Measurements from ENCODE around the gene NFU1. TPM values are rescaled to one million over a fixed set of nuclear protein-coding genes. Genes with fewer than 3 reads are reported as not detected.
"Not testable (repeated sequence)": the region's sequence is repeated elsewhere in the genome, so short reads cannot be mapped to it uniquely, and the experiment has no call there.

Gene NFU1
- polyA plus RNA-seq, 3 donors: 66.7 to 69.8 (median 69.8) TPM

DNA sequence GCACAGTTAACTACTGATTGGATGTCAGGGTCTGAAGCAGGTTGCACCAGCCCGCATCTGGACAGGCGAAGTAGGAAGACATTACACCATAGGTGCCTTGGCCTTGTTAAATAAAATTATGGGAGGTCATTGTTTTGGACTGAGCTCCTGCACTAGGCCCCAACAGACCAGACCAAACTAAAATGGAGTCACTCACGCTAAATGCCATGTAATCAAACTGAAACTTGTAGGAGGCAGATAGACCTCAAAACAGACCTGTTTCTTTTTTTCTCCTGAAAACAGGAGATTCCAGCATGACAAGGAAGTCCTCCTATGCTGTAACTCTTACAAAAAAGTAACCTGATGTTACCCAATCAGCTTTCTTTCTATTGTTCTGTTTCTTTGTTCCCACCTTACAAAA lies 15.5 kb upstream of the NFU1 start:
- no peak for DNase-seq (ENCODE audit: low read depth in 3 of 3, low spot score in 2 of 3)

DNA sequence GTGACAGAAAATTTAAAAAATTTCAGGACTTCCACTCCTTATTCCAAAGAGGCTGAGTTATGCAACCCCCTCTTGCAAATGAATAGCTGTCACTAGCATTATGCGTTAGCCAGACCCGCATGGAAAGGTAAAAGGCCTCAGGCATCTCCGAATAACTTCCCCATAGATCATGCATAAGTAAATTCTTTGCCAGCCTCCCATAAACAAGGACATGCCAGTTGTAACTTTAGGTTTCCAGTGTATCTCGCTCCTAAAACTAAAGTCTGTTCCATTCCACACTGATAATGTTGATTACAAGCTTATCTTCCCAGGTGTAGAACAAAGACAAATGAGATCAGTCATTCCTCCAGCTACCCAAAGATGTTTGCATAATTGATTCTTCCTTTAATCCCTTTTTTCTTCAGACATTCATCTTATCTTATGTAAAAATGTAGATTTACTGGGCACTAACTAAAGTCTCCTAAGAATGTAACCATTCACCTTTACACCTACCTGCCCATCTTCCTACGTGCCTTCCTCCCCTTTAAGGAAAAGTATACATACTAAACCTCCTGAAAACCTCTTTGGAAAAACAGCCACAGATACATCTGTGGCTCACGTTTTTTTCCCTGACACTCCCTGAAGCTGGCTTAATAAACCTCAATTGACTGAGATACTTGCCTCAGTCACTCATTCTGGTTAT lies 13.6 kb upstream of the NFU1 start:
- DNase-seq (ENCODE audit: low read depth in 3 of 3, low spot score in 2 of 3): no peak

DNA sequence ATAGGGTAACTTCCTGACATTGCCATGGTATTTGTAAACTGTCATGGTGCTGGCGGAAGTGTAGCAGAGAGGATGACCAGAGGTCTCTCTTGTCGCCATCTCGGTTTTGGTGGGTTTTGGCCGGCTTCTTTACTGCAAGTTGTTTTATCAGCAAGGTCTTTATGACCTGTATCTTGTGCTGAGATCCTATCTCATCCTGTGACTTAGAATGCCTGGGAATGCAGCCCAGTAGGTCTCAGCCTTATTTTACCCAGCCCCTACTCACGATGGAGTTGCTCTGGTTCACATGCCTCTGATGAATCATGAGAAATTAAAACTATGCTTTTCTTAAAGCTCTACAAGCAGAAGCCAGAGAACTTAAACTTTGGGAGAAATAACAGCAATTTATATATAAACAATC lies 12.7 kb upstream of the NFU1 start:
- no peak for DNase-seq (ENCODE audit: low read depth in 3 of 3, low spot score in 2 of 3)

DNA sequence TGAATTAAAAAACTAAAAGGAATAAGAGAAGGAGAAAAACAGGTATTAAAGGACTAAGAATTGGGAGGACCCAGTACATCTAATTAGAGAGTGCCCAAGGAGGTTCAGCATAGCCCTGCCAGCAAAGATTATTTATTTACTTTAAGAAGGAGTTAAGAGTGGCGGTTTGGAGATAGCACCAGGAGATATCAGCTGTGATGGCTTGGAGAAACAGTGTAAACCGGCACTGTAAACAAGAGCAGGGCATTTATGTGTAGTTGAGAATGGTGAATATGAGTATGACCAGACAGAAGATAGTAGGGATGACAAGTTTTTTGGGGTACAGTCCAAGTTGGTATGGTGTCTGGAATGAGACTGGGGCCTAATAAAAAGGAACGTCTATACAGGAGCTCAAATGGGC lies 6.4 kb upstream of the NFU1 start:
- not testable (repeated sequence) for DNase-seq (ENCODE audit: low read depth in 3 of 3, low spot score in 2 of 3)

DNA sequence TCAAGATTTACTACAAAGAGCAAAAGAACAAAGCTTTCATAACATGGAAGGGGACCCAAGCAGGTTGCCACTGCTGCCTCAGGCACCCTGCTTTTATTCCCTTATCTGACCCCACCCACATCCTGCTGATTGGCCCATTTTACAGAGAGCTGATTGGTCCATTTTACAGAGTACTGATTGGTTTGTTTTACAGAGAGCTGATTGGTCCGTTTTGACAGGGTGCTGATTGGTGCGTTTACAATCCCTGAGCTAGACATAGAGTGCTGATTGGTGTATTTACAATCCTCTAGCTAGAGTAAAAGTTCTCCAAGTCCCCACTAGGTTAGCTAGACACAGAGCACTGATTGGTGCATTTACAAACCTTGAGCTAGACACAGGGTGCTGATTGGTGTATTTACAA lies 2.3 kb upstream of the NFU1 start:
- not testable (repeated sequence) for DNase-seq (ENCODE audit: low read depth in 3 of 3, low spot score in 2 of 3)

DNA sequence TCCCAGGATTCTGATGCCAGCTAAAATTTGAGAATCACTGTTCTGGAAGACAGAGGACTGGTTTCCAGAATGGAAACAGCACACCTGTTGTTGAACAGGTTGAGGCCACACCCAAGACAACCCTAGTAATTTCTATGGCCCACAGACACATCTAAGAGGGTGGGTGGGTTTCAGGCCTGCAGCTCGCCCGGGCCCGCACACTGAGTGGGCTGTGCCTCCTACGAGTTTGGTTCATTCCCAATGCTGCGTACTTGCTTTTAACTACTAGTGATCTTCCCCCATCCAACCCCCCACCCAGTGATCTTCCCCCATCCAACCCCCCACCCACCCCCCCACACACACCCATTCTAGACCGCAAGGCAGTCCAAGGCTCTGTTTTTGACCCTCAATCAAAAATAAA lies 1.3 kb upstream of the NFU1 start:
- DNase-seq (ENCODE audit: low read depth in 3 of 3, low spot score in 2 of 3): no peak

DNA sequence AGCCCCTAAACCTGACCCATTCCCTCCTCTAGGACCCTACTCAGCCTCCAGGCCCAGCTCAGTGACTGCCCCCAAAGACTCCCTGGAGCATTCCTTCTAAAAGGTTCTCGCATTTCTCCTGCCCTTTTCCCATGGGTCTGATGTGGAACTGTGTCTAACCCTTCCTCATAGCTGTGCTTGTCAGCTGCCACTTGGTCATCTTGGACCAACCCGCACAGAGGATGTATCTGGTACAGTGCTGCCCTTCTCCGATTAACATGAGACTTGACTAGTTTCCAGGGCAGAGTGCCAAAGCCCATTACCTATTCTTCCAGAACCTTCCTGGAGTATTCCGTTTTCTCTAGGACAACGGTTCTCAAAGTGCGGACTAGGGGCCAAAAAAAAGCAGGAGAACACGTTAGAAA lies 518 bp upstream of the NFU1 start:
- DNase-seq (ENCODE audit: low read depth in 3 of 3, low spot score in 2 of 3): no peak

DNA sequence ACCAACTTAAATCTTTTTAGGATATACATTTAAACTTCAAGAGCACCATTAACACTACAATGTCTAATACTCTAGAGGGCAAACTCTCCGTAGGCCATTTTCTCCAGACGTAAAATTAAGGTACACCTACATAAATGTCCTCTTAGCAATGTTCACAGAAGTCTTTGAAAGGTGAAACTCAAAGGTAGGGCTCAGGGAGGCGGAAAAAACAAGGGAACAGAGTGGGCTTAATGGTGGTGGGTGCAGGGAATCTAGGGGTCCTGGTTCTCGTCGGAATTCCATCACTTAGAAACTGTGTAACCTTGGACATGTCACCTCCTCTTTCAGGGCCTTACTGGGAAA lies 668 bp downstream of the NFU1 start:
- no peak for DNase-seq (ENCODE audit: low read depth in 3 of 3, low spot score in 2 of 3)

DNA sequence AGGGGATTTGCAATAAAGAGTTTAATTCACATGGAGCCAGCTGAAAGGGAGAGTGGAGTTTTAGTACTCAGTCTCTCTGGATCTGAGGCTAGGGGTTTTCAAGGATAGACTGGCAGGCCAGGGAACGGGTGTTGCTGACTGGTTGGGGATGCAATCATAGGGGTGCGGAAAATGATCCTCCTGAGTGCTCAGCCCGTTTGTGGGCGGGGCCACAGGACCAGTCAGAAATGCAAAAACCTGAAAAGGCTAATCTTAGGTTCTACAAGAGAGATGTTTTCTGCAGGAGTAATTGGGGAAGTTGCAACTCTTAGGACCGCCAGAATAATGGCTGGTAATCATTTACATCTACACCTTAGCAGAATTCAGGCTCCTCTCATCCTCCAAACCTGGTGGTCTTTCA lies 2.5 kb downstream of the NFU1 start:
- no peak for DNase-seq (ENCODE audit: low read depth in 3 of 3, low spot score in 2 of 3)

DNA sequence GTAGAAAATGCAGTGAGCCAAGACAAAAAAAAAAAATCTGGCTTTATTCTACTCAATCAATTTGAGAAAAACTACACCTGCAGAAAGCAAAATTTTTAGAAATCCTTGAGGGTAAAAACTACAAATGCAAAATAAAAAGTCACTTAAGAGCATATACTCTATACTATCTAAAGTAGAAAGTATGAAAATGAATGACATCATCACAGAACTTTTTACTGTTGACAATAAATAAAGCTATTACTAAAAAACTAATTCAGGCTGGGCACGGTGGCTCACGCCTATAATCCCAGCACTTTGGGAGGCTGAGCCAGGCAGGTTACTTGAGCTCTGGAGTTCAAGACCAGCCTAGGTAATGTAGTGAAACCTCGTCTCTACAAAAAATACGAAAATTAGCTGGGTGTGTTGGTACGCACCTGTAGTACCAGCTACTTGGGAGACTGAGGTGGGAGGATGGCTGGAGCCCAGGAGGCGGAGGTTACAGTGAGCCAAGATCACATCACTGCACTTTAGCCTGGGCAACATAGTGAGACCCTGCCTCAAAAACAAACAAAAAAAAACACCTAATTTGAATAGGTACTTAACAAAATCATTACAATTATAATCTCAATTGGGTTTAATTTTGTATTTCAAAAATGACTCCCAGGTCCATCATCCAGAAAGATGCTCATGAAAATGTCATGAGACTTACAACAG lies 7.6 kb downstream of the NFU1 start:
- DNase-seq (ENCODE audit: low read depth in 3 of 3, low spot score in 2 of 3): no peak

DNA sequence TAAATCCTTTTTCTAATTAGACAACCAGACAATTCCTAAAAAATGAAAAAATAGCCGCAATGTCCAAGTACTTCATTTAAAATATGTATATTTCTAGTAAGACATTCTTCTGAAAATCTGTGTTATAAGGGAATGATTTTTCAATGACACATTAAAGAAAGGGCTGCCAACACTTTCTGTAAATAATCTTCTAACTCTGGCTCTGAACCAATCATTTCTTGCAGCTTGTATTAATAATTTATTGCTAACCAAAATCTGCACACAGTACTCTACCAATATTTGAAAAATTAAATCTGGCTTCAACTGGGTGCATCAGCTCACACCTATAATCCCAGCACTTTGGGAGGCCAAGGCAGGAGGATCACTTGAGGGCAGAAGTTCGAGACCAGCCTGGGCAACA lies 8.3 kb downstream of the NFU1 start:
- no peak for DNase-seq (ENCODE audit: low read depth in 3 of 3, low spot score in 2 of 3)

DNA sequence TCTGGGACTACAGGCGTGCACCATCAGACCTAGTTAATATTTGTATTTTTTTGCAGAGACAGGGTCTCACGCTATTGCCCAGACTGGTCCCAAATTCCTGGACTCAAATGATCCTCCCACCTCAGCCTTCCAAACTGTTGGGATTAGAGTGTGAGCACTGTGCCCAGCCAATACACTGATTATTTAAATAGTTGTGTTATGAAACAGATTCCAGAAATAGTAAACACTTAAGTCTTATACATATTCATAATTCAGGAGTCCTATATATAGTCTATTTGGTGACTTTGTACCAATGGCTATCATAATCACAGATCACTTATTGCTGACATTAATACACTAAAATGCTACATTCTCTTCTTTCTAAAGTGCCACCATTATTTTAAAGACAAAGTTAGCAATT lies 12.8 kb downstream of the NFU1 start:
- no peak for DNase-seq (ENCODE audit: low read depth in 3 of 3, low spot score in 2 of 3)

DNA sequence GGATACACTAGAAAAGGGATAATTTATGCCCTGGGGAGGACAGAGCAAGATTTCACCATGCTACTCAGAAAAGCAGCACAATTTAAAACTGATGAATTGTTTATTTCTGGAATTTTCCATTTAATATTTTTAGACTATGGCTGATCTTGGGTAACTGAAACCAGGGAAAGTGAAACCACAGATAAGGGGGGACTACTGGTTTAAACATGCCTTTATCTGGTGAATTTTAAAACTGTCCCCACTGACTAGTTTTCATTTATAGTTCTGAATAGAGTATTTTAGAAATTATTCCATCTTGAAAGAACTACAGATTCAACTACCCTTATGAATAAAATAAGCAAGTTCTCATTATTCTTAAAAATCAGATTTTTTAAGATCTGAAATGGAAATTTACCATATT lies 15.0 kb downstream of the NFU1 start:
- no peak for DNase-seq (ENCODE audit: low read depth in 3 of 3, low spot score in 2 of 3)

DNA sequence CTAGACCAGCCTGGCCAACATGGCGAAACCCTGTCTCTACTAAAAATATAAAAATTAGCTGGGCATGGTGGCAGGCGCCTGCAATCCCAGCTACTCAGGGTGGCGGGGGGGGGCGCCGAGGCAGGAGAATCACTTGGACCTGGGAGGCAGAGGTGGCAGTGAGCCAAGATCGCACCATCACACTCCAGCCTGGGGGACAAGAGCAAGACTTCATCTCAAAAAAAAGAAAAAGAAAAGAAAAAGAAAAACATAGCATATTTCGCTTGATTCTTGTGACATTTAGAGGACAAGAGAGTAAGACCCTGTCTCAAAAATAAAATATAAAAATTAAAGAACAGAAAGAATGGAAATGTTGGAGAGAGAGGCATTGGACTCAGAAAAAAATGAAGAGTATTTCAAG lies 18.1 kb downstream of the NFU1 start:
- not testable (repeated sequence) for DNase-seq (ENCODE audit: low read depth in 3 of 3, low spot score in 2 of 3)

DNA sequence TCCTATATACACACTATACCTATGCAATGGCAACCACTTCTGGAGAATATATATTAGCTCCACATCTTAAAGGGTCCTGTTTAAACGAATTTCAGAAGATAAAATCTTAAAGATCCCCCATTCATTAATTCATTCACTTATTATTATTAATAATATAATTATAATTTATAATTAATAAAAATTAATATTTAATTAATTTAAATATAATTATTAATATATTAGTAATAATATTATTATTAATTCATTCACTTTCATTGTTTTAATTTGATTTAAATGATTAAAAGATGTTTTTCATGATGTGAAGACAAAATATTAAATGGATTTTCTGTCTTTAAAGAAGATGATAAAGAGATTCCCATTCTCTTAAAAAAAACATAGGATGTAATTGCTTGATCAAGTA lies 21.1 kb downstream of the NFU1 start:
- DNase-seq (ENCODE audit: low read depth in 3 of 3, low spot score in 2 of 3): no peak

DNA sequence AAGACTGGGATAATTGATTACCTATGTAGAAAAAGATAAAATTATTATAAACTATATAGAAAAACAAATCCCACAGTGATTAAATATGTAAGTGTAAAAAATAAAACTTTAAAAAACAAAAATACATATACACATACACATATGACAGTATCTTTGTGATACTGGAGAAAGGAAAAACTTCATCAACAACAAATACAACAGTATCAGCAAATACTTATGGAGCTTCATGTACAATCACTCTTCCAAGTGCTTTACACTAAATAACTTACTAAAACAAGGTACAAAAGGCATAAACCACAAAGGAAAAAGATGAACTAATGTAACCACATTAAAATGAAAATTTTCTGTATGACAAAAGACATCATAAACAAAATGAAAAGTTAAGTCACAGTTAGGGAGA lies 26.1 kb downstream of the NFU1 start:
- DNase-seq (ENCODE audit: low read depth in 3 of 3, low spot score in 2 of 3): no peak

DNA sequence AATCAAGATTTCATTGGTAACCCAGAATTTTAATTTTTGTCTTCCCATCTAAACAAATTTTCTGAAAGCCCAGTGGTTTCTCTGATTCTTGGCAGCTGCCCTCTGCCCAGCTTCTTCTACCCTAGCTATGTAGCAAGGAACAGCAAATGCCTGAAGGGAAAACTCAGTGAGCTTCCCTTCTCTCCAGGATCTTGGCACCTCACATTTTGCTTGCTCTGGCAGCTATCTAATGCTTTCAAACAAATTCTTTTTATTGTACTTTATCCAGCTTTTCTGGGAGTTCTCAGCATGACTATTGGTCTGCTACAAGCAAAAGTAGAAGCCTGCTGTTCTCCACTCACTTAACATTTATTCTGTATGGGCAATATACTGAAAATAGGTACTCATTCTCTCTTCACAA lies 31.9 kb downstream of the NFU1 start:
- no peak for DNase-seq (ENCODE audit: low read depth in 3 of 3, low spot score in 2 of 3)

DNA sequence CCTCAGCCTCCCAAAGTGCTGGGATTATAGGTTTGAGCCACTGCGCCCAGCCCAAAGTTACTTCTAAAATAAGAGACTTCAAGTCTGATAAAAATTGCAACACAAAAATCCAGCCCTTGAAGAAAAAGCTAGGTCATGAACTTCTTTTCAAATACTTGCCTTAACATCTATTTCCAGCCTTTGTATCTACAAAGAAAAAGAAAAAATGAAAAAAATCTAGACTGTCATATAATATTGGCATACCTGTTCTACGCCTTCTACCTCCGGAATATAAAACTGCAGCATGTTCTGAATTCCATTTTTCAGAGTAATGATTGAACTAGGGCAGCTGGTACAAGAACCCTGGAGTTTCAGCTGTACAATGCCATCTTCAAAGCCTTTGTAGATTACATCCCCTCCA lies 37.1 kb downstream of the NFU1 start:
- no peak for DNase-seq (ENCODE audit: low read depth in 3 of 3, low spot score in 2 of 3)

DNA sequence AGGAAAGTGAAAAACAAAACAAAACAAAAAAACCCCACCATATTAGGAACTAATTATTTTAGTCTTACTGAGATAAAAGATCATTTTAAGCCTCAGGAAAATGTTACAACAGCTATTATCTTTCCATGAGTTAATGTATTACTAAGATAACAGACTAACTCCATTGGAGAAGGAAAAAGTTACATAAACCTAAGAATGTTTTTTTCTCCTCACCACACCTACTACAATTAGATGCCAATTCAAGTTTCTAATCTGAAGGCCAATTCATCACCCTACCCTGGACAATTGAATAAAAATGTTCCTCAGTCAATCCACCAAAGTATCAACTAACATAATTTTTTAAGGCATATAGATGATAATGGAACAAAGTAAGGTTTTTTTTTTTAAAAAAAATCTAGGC lies 40.0 kb downstream of the NFU1 start:
- DNase-seq (ENCODE audit: low read depth in 3 of 3, low spot score in 2 of 3): no peak

DNA sequence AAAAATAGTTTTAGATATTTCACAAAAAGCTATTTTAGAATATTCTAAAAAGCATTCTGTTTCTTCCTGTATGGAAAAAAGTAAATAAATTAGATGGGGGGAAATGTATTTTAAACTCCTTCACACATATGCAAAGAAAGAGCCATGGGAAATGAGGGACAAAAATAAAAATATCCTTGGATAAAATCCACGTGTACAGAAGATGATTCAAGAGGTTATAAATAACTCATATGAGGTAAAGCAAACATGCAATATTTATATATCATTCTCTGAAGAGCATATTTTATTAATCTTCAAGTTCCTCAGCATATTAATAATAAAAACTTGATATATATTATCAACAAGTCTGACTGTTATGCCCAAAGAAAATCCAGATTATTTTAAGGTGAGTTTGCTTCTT lies 41.4 kb downstream of the NFU1 start:
- no peak for DNase-seq (ENCODE audit: low read depth in 3 of 3, low spot score in 2 of 3)

DNA sequence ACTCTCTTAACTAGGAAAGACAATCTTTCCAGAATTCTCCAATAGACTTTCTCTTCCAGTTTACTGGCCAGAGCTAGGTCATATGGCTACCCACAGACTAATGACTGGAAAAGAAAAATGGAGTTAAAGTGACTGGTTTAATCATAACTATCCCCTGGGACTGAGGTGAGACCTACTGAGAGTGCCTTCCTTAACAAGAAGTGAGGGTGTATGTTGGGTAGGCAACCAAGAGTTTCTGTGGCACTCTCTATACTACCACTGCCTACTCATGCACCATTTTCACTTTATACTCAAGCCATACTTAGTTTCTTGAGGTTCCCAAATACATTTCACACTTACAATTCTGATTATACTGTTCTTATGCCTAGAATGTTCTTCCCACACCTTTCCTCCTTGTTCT lies 43.3 kb downstream of the NFU1 start:
- no peak for DNase-seq (ENCODE audit: low read depth in 3 of 3, low spot score in 2 of 3)

DNA sequence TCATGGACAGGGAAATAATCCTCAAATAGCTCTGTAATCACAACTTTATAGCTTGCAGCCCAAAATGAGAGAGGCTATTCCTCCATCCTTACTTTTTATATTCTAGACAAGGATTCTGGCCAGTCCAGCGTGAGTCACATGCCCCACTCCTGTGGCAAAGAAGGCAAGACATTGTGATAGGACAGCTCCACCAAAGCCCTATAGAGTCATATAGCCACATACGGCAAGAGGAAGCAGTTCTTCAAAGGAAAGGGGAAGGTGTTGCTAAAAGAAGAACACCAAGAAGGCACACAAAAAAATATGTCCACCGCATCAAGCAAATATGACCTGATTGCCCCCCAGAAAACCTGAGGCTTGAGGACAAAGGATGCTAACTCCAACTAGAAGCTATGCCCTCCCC lies 46.8 kb downstream of the NFU1 start:
- no peak for DNase-seq (ENCODE audit: low read depth in 3 of 3, low spot score in 2 of 3)

DNA sequence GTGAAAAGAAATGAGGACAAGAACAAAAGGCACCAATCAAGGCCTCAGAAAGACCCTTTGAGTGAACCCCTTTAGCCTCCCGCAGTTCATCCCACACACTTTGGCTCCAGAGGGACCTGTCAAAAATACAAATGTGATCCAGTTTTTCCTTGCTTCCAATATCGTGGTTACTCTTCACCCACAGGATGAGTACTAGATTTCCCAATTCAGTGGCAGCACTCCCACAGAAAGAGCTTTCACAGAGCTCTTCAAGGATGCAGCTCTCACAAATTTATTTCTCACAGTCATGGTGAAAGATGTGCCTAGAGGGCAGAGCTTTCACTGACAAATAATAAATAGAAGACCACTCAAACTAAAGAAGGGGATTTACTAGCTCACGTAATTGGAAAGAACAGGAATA lies 47.2 kb downstream of the NFU1 start:
- DNase-seq (ENCODE audit: low read depth in 3 of 3, low spot score in 2 of 3): no peak
